ENCODE data around the gene ANO6.

ANO6 gene

DNA sequence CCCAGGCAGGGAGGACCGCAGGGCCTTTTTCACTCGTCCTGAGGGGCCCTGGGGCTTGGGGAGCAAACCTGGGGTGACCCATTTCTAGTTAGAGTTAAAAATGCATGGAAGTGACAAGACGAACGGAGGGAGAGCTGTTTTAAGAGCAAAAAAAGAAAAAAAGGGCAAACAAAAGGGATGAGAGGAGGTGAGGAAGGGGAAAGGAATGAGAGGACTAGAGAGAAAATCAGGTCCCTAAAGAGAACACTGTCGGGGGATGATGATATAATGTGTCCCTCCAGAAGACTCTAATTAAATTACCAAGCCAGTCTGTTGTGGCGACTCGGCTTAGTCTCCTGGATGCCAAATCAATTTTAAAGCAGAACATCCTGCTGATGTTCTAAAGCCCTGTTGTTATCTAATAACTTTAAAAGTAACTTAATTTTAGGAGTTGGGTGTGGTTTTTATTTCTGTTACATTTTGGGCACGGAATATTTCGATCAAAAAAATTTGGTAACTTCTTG lies 1.1 kb downstream of the ANO6 start:
- DNase-seq (ENCODE audit: low spot score), result no peak
- TF ChIP-seq CTCF (IDR thresholded peaks at IDR 0.05; ENCODE audit: borderline replicate concordance, control extremely low read depth, extremely low read depth, insufficient read depth, missing control alignments), result no peak
- in situ Hi-C loops (cut with MboI; ENCODE audit: low sequenced_read_pairs, unreplicated experiment), result no loop called here

DNA sequence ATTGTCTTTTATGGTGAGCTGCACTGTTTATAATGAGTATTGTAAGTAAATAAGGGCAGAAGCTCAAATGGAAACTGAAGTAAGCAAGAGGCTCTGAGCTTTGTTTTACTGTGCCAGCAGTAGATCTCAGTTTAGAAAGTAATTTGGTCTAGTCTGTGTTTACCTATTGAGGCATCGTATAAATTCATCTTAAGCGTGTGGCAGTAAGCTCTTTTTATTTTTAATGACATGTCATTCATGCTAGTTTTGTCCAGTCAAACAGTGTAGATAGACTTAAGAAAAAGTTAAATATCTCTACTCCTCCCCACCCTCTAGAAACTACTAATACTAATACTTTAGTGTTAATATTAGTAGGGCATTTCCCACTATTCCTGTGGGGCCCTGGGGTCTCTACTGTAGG lies 2.0 kb downstream of the ANO6 start:
- DNase-seq (ENCODE audit: low spot score), result no peak
- TF ChIP-seq CTCF (IDR thresholded peaks at IDR 0.05; ENCODE audit: borderline replicate concordance, control extremely low read depth, extremely low read depth, insufficient read depth, missing control alignments), result no peak

DNA sequence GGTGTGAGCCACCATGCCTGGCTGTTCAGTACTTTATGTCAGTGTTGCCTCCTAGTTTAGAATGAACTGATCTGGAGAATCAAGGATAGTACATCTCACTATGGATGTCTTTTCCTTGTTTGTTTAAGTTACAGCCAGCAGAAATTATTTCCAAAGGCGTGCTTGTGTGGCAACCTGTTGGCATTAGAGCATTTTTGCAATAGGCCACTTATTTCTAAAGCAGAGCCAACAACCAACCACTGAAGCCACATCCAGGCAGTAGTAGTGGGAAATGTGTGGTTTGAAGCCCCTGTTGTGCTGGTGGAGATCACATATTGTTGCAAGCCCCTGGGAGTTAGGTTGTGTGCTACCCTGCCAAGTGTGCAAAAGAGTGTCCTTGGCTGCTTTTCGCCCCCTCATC lies 3.7 kb downstream of the ANO6 start:
- no peak for TF ChIP-seq CTCF (IDR thresholded peaks at IDR 0.05; ENCODE audit: borderline replicate concordance, control extremely low read depth, extremely low read depth, insufficient read depth, missing control alignments)
- DNase-seq (ENCODE audit: low spot score), result no peak
- in situ Hi-C loops (cut with MboI; ENCODE audit: low sequenced_read_pairs, unreplicated experiment), result no loop called here

More for the DNA sequence above, 2.0 kb downstream of the ANO6 start:
- in situ Hi-C loops (cut with MboI; ENCODE audit: low sequenced_read_pairs, unreplicated experiment), result no loop called here

DNA sequence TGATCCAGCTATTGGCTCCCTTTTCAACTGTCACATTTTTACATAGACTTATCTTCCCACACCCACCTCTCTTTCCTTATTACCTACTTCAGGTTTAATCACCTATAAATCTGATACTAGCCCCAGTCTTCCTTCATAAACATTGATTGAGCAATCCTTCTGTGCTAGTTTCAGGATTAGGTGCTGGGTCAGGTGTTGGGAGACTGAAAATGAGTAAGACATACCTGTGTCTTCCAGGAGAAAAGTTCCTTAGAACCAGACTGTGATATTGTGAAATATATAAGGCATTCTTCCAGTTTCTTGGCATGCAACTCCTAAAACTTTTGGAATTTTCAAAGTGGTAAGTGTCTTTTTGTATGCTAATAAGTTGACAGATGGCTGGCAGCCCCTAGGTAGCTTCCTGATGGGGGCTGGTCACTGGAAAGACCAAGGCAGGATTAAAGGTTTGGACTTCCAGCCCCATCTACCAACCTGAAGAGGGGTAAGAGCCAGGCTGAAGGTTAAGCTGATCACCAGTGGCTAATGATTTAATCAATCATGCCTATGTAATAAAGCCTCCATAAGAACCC lies 4.6 kb downstream of the ANO6 start:
- in situ Hi-C loops (cut with MboI; ENCODE audit: low sequenced_read_pairs, unreplicated experiment), result no loop called here
- no peak for TF ChIP-seq CTCF (IDR thresholded peaks at IDR 0.05; ENCODE audit: borderline replicate concordance, control extremely low read depth, extremely low read depth, insufficient read depth, missing control alignments)
- DNase-seq (ENCODE audit: low spot score), result no peak

DNA sequence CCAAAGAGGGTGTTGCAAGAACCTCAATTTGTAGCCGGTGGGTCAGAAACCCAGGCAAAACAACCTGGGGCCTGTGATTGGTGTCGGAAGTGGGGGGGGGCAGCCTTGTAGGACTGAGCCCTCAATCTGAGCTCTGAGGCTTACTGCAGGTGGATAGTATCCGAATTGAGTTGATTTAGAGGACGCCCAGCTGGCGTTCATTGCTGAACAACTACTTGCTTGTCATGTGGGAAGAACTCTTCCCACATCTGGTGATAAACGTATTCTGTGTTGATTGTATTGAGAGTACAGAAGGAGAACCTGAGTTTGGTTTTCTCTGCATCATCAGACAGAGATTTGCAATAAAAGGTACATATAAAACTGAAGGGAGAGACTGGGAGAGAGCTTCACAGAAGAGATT lies 5.1 kb downstream of the ANO6 start:
- no peak for DNase-seq (ENCODE audit: low spot score)
- no peak for TF ChIP-seq CTCF (IDR thresholded peaks at IDR 0.05; ENCODE audit: borderline replicate concordance, control extremely low read depth, extremely low read depth, insufficient read depth, missing control alignments)
- in situ Hi-C loops (cut with MboI; ENCODE audit: low sequenced_read_pairs, unreplicated experiment), result no loop called here

GRCh38 chr12:45223868-45224267 lies 8.0 kb downstream of the ANO6 start:
- TF ChIP-seq CTCF (IDR thresholded peaks at IDR 0.05; ENCODE audit: borderline replicate concordance, control extremely low read depth, extremely low read depth, insufficient read depth, missing control alignments), result no peak
- DNase-seq (ENCODE audit: low spot score), result no peak
- in situ Hi-C loops (cut with MboI; ENCODE audit: low sequenced_read_pairs, unreplicated experiment), result no loop called here
